SK-N-SH (cell line): Measurements from ENCODE around the gene RAB4A. TPM values are rescaled to one million over a fixed set of nuclear protein-coding genes. Genes with fewer than 3 reads are reported as not detected.

Experiments used
- CTCF ChIA-PET: fragments of 300-600, 350-600 bp; formaldehyde crosslinking; extraction: SDS; loops from one replicate; lab custom pipeline; 2021; lab: Yijun Ruan, JAX
- POLR2A ChIA-PET: fragments of 350-600 bp; sonication (Branson Sonifier 250); formaldehyde crosslinking; extraction: SDS; loops from one replicate; lab custom pipeline; 2020; ENCODE audit warnings: antibody characterized with exemption, inconsistent platforms; lab: Yijun Ruan, JAX
- DNase-seq: peaks from one replicate; pipeline ENCODE4 v3.0.0; 2012
- H2AFZ ChIP-seq: fragments of 200-600 bp; sonication (generic); 2 replicates; pipeline ENCODE4 v1.8.1; 2016; ENCODE audit warnings: antibody characterized with exemption, mild to moderate bottlenecking, low read depth
- H3F3A ChIP-seq: fragments of 200-600 bp; sonication (generic); replicated peaks from 2 replicates; pipeline ENCODE3; 2016; ENCODE audit warnings: antibody characterized with exemption, mild to moderate bottlenecking; ENCODE audit not compliant: insufficient read depth
- H3K27ac ChIP-seq, 2 experiments: fragments of 200-500 bp in 1 of 2; fragments of 200-600 bp in 1 of 2; sonication (Bioruptor generic) in 1 of 2; sonication (generic), shearing (Covaris generic) in 1 of 2; 2 replicates each; pipeline versions ENCODE4 v1.5.1 to v1.6.1; 2014 to 2016; ENCODE audit warnings: low read depth in 2 of 2, inconsistent platforms in 1 of 2, low read length in 1 of 2, mild to moderate bottlenecking in 1 of 2, mixed read lengths in 1 of 2
- H3K27me3 ChIP-seq: fragments of 200-600 bp; sonication (generic), shearing (Covaris generic); 2 replicates; pipeline ENCODE4 v1.6.1; 2016; ENCODE audit warnings: mixed run types; ENCODE audit not compliant: insufficient read depth
- H3K36me3 ChIP-seq, 2 experiments: fragments of 200-500 bp in 1 of 2; fragments of 200-600 bp in 1 of 2; sonication (Bioruptor generic) in 1 of 2; sonication (generic) in 1 of 2; replicated peaks in 1 of 2; 2 replicates each; pipeline versions ENCODE3 to v1.5.1; 2014 to 2016; ENCODE audit warnings: low read length in 1 of 2, mild to moderate bottlenecking in 1 of 2; ENCODE audit not compliant: insufficient read depth in 2 of 2, control insufficient read depth in 1 of 2
- H3K4me1 ChIP-seq, 2 experiments: fragments of 200-500 bp in 1 of 2; fragments of 200-600 bp in 1 of 2; sonication (Bioruptor generic) in 1 of 2; sonication (generic), shearing (Covaris generic) in 1 of 2; 2 replicates each; pipeline versions ENCODE4 v1.5.1 to v1.6.1; 2014 to 2016; ENCODE audit warnings: low read depth in 1 of 2, low read length in 1 of 2, mixed run types in 1 of 2; ENCODE audit not compliant: insufficient read depth in 2 of 2, control insufficient read depth in 1 of 2
- H3K4me2 ChIP-seq: fragments of 200-600 bp; sonication (generic), shearing (Covaris generic); 2 replicates; pipeline ENCODE4 v1.6.1; 2017; ENCODE audit warnings: mixed run types
- H3K4me3 ChIP-seq, 2 experiments: fragments of 200-500 bp in 1 of 2; fragments of 200-600 bp in 1 of 2; sonication (Bioruptor generic) in 1 of 2; sonication (generic), shearing (Covaris generic) in 1 of 2; 2 replicates each; pipeline versions ENCODE4 v1.5.1 to v1.8.1; 2014 to 2016; ENCODE audit warnings: low read depth in 2 of 2, inconsistent platforms in 1 of 2, low read length in 1 of 2, mild to moderate bottlenecking in 1 of 2, mixed read lengths in 1 of 2, moderate library complexity in 1 of 2
- H3K79me2 ChIP-seq: fragments of 200-600 bp; sonication (generic); 2 replicates; pipeline ENCODE4 v1.8.1; 2017; ENCODE audit warnings: mild to moderate bottlenecking; ENCODE audit not compliant: insufficient read depth
- H3K9ac ChIP-seq: fragments of 200-600 bp; sonication (generic); 2 replicates; pipeline ENCODE4 v1.6.1; 2017; ENCODE audit warnings: mixed run types
- H3K9me2 ChIP-seq: fragments of 200-600 bp; sonication (generic); 2 replicates; pipeline ENCODE4 v1.6.1; 2017; ENCODE audit warnings: mixed run types
- H3K9me3 ChIP-seq: fragments of 200-600 bp; sonication (generic); 2 replicates; pipeline ENCODE4 v1.6.1; 2017; ENCODE audit warnings: mixed run types, mild to moderate bottlenecking, moderate library complexity
- H4K20me1 ChIP-seq: fragments of 200-600 bp; sonication (generic); 2 replicates; pipeline ENCODE4 v1.6.1; 2017; ENCODE audit warnings: mild to moderate bottlenecking, mixed run types; ENCODE audit not compliant: insufficient read depth
- ELF1 ChIP-seq: IDR thresholded peaks from 2 replicates; pipeline ENCODE4 v1.4.0; 2012
- EP300 ChIP-seq, 2 experiments: IDR thresholded peaks; 2 replicates each; pipeline versions ENCODE4 v1.4.0 to v1.6.1; 2012; ENCODE audit warnings: borderline replicate concordance in 1 of 2, low read depth in 1 of 2, low read length in 1 of 2
- FOSL2 ChIP-seq: IDR thresholded peaks from 2 replicates; pipeline ENCODE4 v1.4.0; 2012; ENCODE audit warnings: low read depth, mild to moderate bottlenecking, moderate library complexity, borderline replicate concordance
- FOXM1 ChIP-seq: IDR thresholded peaks from 2 replicates; pipeline ENCODE4 v1.4.0; 2012; ENCODE audit warnings: low read depth, mild to moderate bottlenecking
- GABPA ChIP-seq: IDR thresholded peaks from 2 replicates; pipeline ENCODE4 v1.4.0; 2012; ENCODE audit warnings: low read depth, mild to moderate bottlenecking
- IRF3 ChIP-seq: fragments of 150-350 bp; IDR thresholded peaks from 2 replicates; pipeline ENCODE4 v1.6.1; 2016; ENCODE audit warnings: mild to moderate bottlenecking, low read depth, low read length
- MAX ChIP-seq: IDR thresholded peaks from 2 replicates; pipeline ENCODE4 v1.4.0; 2012; ENCODE audit warnings: low read depth
- RAD21 ChIP-seq: IDR thresholded peaks from 2 replicates; pipeline ENCODE4 v1.6.1; 2012; ENCODE audit warnings: mild to moderate bottlenecking, low read length
- REST ChIP-seq: IDR thresholded peaks from 2 replicates; pipeline ENCODE4 v1.6.1; 2012; ENCODE audit warnings: mild to moderate bottlenecking, low read depth, low read length, moderate library complexity
- RXRA ChIP-seq: IDR thresholded peaks from 2 replicates; pipeline ENCODE4 v1.4.0; 2012; ENCODE audit warnings: low read depth, mild to moderate bottlenecking, borderline replicate concordance
- SIN3A ChIP-seq: IDR thresholded peaks from 2 replicates; pipeline ENCODE4 v1.6.1; 2012; ENCODE audit warnings: low read depth, mild to moderate bottlenecking, low read length, moderate library complexity, borderline replicate concordance
- TAF1 ChIP-seq: IDR thresholded peaks from 2 replicates; pipeline ENCODE4 v1.6.1; 2012; ENCODE audit warnings: low read depth, mild to moderate bottlenecking, low read length, moderate library complexity, borderline replicate concordance
- TCF12 ChIP-seq: IDR thresholded peaks from 2 replicates; pipeline ENCODE4 v1.4.0; 2012
- USF1 ChIP-seq: IDR thresholded peaks from 2 replicates; pipeline ENCODE4 v1.4.0; 2012; ENCODE audit warnings: low read depth, borderline replicate concordance
- WGBS: methylation state at CpG from one replicate; pipeline ENCODE4 v1.1.6; 2017; ENCODE audit warnings: low lambda C conversion rate; 5-methylcytosine and 5-hydroxymethylcytosine counted together
- polyA plus RNA-seq, 3 experiments: library from polyadenylated mRNA; depleted of rRNA; stranded (reverse); fragments of >200 nt; gene quantifications; 2 replicates each; pipeline ENCODE4 v1.2.3, GENCODE V29; 2012

The RAB4A gene
- polyA plus RNA-seq, 1 of the 3 experiments (the other 2 are of a cell fraction), result 28.1 TPM

DNA sequence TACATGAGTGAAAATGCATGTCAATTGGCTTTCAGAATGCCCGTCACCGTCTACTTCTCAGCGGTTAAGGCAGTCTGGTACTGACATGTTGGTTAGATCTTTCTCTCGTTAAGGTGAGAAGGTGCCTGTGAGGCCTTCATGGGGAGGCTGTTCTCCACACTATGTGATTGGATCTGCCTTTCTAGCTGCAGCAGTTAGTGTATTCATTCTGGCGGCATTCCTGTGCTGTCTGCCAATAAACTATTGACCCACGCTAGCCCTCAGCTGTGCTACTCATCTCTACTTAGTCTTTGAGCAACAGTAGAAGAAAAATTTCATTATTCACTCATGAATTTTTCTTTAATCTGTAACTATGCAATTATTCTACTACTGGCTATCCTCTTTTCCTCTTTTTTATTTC lies 39.9 kb downstream of the RAB4A start:
- CTCF ChIA-PET, result no interaction called here
- Histone ChIP-seq H3K27ac (no peak overlapping the region), H4K20me1 (no peaks in the 10 kb centered on the region), H3K4me3 (no peak overlapping the region), H3K4me1 (no peaks in the 10 kb centered on the region; a peak in 1 of 4 replicates), H3K9ac (no peak overlapping the region), H3K9me2 (no peaks in the 10 kb centered on the region), H2AFZ (no peak overlapping the region), H3K4me2 (no peak overlapping the region), H3K27me3 (no peaks in the 10 kb centered on the region), H3K36me3 (peaks cover 13 to 38% of the 10 kb centered on the region in 2 experiments), H3K79me2 (no peaks in the 10 kb centered on the region), H3F3A (no peaks in the 10 kb centered on the region), H3K9me3 (no peaks in the 10 kb centered on the region)
- DNase-seq, result no peak
- no peak for TF ChIP-seq EP300 (IDR thresholded peaks at IDR 0.05; ENCODE audit: borderline replicate concordance in 1 of 2, low read depth in 1 of 2, low read length in 1 of 2)
- TF ChIP-seq TCF12, result no peak
- no peak for TF ChIP-seq ELF1
- TF ChIP-seq SIN3A, result no peak
- no peak for TF ChIP-seq MAX
- no peak for TF ChIP-seq TAF1
- no peak for TF ChIP-seq REST
- TF ChIP-seq GABPA, result no peak
- no peak for TF ChIP-seq FOSL2
- TF ChIP-seq USF1, result no peak
- no peak for TF ChIP-seq RXRA
- TF ChIP-seq FOXM1, result no peak
- no peak for TF ChIP-seq IRF3
- no peak for TF ChIP-seq RAD21
- POLR2A ChIA-PET, result no interaction called here
- WGBS, result 95% methylated on average over 6 of the region's 6 CpGs
